Measurements from ENCODE around the gene LRRC14B.
"Not testable (repeated sequence)": the region's sequence is repeated elsewhere in the genome, so short reads cannot be mapped to it uniquely, and the experiment has no call there.

LRRC14B gene

GRCh38 chr5:207599-207998 is 16.3 kb downstream of the LRRC14B start:
- no peak for DNase-seq (ENCODE audit: low spot score)

GRCh38 chr5:208449-209114 is 17.3 kb downstream of the LRRC14B start:
- DNase-seq (ENCODE audit: low spot score) = no peak

GRCh38 chr5:213803-214395 is 22.6 kb downstream of the LRRC14B start:
- DNase-seq (ENCODE audit: low spot score) = no peak

GRCh38 chr5:215256-215655 is 24.0 kb downstream of the LRRC14B start:
- DNase-seq (ENCODE audit: low spot score) = not testable (repeated sequence)

GRCh38 chr5:216076-216475 is 24.8 kb downstream of the LRRC14B start:
- DNase-seq (ENCODE audit: low spot score) = not testable (repeated sequence)

- peak; percentile 99 for DNase-seq (ENCODE audit: low spot score)
These were observed 26.5 kb downstream of the LRRC14B start, which contains the start of the genes CCDC127 and SDHA for GRCh38 chr5:217494-218456. Gene CCDC127, minus strand, starts transcription at chr5:218153. Its CDS starts 1,304 bp downstream, at chr5:216849. Gene SDHA, plus strand, starts transcription at chr5:218320. Its CDS starts 36 bp downstream, at chr5:218356.

- peak; percentile 35 for DNase-seq (ENCODE audit: low spot score)
These were observed 27.4 kb downstream of the LRRC14B start for GRCh38 chr5:218457-219291.

DNA sequence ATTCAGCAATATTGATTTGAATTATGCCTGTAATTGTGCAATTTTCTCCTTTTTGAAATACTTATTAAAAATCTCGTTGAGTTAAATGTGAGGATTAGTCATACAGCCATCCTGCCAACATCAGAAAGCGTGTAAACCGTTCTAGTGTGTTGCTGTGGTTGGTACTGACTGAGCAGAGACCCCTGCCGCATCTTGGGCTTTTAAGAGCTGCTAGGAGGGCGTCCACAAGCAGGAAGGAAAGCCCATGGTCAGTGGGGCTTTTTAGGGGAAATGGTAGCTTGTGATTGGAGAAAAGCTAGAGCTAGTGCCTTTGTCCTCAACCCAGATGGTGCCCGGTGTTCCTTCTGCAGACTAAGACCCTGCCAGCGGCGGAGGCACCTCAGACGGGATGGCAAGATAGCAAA is 28.2 kb downstream of the LRRC14B start:
- DNase-seq (ENCODE audit: low spot score) = no peak

- DNase-seq (ENCODE audit: low spot score) = no peak
These were observed 28.7 kb downstream of the LRRC14B start for GRCh38 chr5:219991-220390.

DNA sequence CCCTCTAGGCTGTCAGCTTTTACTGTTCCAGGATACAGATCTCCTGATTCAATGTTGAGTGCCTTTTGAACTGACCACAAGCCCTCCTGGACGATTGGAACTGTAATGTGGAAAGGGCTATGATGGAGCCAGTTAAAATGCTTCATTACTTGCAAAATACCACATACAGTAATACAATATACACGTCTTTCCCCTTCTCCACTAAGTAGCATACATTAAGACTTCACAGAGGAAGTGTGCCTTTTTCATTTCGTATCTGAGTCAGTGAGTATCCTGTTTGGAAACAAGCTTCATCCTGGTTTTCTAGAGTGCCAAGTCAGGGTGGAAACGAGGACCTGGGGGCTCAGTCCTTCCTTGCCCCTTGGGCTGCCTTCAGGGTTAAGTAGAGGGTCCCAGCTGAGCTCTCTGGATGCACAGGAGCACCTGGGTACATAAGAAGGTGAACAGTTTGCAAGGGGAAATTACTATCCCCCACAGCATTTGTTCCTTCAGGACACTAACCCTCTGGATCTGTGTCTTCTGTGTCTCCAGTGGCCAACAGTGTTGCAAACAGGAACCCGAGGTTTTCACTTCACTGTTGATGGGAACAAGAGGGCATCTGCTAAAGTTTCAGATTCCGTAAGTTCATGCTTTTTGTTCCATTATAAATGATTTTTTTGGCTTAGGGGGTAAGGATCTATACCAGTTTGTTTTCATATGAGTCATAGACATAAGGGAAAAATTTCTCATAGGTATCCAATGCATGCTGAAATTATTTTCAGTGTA is 31.8 kb downstream of the LRRC14B start:
- not testable (repeated sequence) for DNase-seq (ENCODE audit: low spot score)

DNA sequence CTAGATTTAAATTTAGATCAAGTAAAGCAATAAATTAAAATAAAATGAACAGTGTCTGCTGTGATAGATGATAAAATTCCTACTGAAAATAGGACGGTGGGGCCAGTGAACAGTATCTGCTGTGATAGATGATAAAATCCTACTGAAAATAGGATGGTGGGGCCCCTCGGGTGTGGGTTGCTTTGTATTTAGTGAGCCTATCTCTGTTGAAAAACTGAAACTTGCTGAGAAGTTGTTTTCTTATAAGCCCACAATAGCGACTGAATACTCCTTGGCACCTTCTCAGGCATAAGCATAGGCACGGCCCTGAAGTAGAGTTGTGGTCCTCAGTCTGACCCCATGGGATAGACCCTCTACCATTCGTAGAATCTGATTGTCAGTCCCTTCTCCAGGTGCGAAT is 32.5 kb downstream of the LRRC14B start:
- DNase-seq (ENCODE audit: low spot score) = no peak

DNA sequence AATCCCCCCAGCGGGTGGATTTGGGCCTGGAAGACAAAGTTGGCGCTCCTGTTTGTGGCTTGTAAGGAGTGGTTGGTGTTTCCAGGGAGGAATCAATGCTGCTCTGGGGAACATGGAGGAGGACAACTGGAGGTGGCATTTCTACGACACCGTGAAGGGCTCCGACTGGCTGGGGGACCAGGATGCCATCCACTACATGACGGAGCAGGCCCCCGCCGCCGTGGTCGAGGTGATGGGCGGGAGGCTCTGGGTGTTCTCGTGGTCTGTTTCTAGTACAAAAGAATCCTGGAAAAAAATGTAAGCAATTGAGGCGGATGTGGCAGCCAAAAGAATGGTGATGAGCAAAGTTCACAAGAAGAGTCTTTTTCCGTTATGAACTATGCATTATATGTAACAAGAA is 34.0 kb downstream of the LRRC14B start:
- no peak for DNase-seq (ENCODE audit: low spot score)

GRCh38 chr5:227375-227774 is 36.1 kb downstream of the LRRC14B start:
- DNase-seq (ENCODE audit: low spot score) = not testable (repeated sequence)

DNA sequence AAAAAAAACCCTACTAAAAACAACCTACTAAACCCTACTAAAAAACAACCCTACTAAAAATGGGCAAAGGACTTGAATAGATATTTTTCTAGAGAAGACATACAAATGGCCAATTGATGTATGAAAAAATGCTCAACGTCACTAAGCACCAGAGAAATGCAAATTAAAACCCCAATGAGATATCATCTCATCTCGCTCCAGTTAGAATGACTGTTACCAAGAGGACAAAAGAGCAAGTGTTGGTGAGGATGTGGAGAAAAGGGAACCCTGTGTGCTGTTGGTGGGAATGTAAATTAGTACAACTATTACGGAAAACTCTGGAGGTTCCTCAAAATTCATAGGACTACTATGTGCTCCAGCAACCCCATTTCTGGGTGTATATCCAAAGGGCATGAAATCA is 37.6 kb downstream of the LRRC14B start:
- no peak for DNase-seq (ENCODE audit: low spot score)

DNA sequence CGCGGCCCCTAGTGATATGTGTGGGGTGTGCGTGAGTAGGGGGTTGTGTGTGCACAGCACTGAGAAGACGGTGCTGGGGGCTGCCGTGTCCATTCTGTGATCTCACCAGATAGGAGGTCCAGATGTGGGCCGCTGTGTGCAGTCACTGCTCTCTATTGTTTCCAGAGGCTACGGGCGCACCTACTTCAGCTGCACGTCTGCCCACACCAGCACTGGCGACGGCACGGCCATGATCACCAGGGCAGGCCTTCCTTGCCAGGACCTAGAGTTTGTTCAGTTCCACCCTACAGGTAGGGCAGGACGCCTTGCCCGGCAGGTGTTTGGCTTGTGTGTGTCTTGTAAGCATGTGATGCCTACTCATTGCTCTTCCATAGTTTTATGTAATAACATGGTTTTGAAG is 39.4 kb downstream of the LRRC14B start:
- no peak for DNase-seq (ENCODE audit: low spot score)

GRCh38 chr5:231661-232060 is 40.4 kb downstream of the LRRC14B start:
- DNase-seq (ENCODE audit: low spot score) = no peak

GRCh38 chr5:233426-233825 is 42.1 kb downstream of the LRRC14B start:
- DNase-seq (ENCODE audit: low spot score) = not testable (repeated sequence)

DNA sequence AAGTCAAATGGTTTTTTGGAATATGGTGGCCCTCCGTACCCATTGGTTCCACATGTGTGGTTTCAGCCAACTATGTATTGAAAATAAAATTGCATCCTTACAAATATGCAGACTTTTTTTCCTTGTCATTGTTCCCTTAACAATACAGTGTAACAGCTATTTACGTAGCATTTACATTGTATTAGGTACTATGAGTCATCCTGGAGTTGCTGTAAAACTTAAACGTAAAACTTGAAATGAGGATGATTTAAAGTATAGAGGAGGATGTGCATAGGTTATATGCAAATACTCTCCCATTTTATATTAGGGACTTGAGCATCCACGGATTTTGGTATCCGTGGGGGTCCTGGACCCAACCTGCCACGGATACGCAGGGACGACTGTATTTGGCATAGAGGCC is 43.2 kb downstream of the LRRC14B start:
- DNase-seq (ENCODE audit: low spot score) = no peak

- not testable (repeated sequence) for DNase-seq (ENCODE audit: low spot score)
These were observed 44.2 kb downstream of the LRRC14B start for GRCh38 chr5:235527-235926.

GRCh38 chr5:237931-238330 is 46.6 kb downstream of the LRRC14B start:
- not testable (repeated sequence) for DNase-seq (ENCODE audit: low spot score)

DNA sequence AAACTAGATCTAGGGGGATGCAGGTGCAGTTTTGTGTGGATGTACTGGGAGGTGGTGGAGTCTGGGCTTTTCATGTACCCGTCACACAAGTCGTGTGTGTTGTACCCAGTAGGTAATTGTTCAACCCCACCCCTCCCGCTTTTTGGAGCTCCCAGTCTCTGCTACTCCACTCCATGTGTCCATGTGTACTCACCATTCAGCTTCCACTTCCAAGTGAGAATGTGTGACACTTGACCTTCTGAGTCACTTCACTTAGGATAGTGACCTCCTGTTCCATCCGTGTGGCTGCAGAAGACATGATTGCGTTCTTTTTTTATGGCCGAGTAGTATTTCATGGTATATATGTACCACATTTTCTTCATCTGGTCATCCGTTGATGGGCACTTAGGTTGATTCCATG is 49.3 kb downstream of the LRRC14B start:
- not testable (repeated sequence) for DNase-seq (ENCODE audit: low spot score)
